CD4-positive, CD25-positive, alpha-beta regulatory T cell (primary cell): ENCODE results near the gene CELSR3. TPM values are rescaled to one million over a fixed set of nuclear protein-coding genes. Genes with fewer than 3 reads are reported as not detected.

ENCODE experiments used
- ATAC-seq, 2 donors: fragments of 150-1000 bp; cut with Tn5 transposase; one replicate each; pipeline ENCODE4 v1.10.0; 2021; ENCODE audit warnings: low read depth in 2 of 2, moderate number of reproducible peaks in 2 of 2, moderate library complexity in 1 of 2
- DNase-seq, 3 donors: peaks; one replicate each; pipeline versions ENCODE4 v3.0.0 to v3.0.0-alpha.2; 2012 to 2022; ENCODE audit warnings: mixed read lengths in 1 of 3
- H3K27ac ChIP-seq: one replicate; pipeline ENCODE4 v1.7.0; 2013; ENCODE audit warnings: mild to moderate bottlenecking, low read length; ENCODE audit not compliant: insufficient read depth, poor library complexity, severe bottlenecking
- H3K27me3 ChIP-seq: one replicate; pipeline ENCODE4 v1.7.0; 2013; ENCODE audit warnings: low read length; ENCODE audit not compliant: control insufficient read depth, insufficient read depth
- H3K36me3 ChIP-seq: one replicate; pipeline ENCODE4 v1.7.0; 2013; ENCODE audit warnings: mild to moderate bottlenecking, low read length, moderate library complexity; ENCODE audit not compliant: control insufficient read depth, insufficient read depth
- H3K4me1 ChIP-seq: 2 replicates; pipeline ENCODE4 v1.7.0; 2013; ENCODE audit warnings: mild to moderate bottlenecking, low read length; ENCODE audit not compliant: insufficient read depth, control insufficient read depth, poor library complexity, severe bottlenecking
- H3K4me3 ChIP-seq: one replicate; pipeline ENCODE4 v1.7.0; 2013; ENCODE audit warnings: low read depth, mild to moderate bottlenecking, low read length, moderate library complexity
- H3K9me3 ChIP-seq, 2 experiments: 1 replicate in 1 of 2; 2 replicates in 1 of 2; pipeline ENCODE4 v1.7.0; 2013; ENCODE audit warnings: low read length in 2 of 2, mild to moderate bottlenecking in 1 of 2, moderate library complexity in 1 of 2; ENCODE audit not compliant: control insufficient read depth in 2 of 2
- H3K27ac Mint-ChIP-seq, 3 donors: one replicate each; pipeline ENCODE4 v1.8.0; 2020 to 2022; ENCODE audit warnings: mild to moderate bottlenecking in 3 of 3, mixed read lengths in 3 of 3, moderate library complexity in 2 of 3
- H3K27me3 Mint-ChIP-seq: one replicate; pipeline ENCODE4 v1.8.0; 2022; ENCODE audit warnings: mild to moderate bottlenecking, mixed read lengths
- H3K36me3 Mint-ChIP-seq: one replicate; pipeline ENCODE4 v1.8.0; 2020; ENCODE audit warnings: mixed read lengths
- H3K4me1 Mint-ChIP-seq, 4 donors: one replicate each; pipeline ENCODE4 v1.8.0; 2020 to 2022; ENCODE audit warnings: mixed read lengths in 4 of 4, mild to moderate bottlenecking in 1 of 4
- H3K4me3 Mint-ChIP-seq, 4 donors: one replicate each; pipeline ENCODE4 v1.8.0; 2020 to 2022; ENCODE audit warnings: mild to moderate bottlenecking in 4 of 4, mixed read lengths in 4 of 4, moderate library complexity in 3 of 4
- H3K9me3 Mint-ChIP-seq, 7 donors: one replicate each; pipeline ENCODE4 v1.8.0; 2020 to 2022; ENCODE audit warnings: mixed read lengths in 7 of 7, mild to moderate bottlenecking in 3 of 7, moderate library complexity in 2 of 7
- polyA plus RNA-seq, 4 donors: library from polyadenylated mRNA; unstranded; fragments of 300-500 nt; fragmentation: Illumina TruSeq; gene quantifications; one replicate each; pipeline ENCODE4 v1.2.3, GENCODE V29; 2021
- total RNA-seq: library from RNA; stranded (reverse); gene quantifications from one replicate; pipeline ENCODE4 v1.2.3, GENCODE V29; 2022

The CELSR3 gene
- total and polyA plus RNA-seq, 5 donors from 2014 or later: 0.31 to 8.8 (median 0.39) TPM

DNA sequence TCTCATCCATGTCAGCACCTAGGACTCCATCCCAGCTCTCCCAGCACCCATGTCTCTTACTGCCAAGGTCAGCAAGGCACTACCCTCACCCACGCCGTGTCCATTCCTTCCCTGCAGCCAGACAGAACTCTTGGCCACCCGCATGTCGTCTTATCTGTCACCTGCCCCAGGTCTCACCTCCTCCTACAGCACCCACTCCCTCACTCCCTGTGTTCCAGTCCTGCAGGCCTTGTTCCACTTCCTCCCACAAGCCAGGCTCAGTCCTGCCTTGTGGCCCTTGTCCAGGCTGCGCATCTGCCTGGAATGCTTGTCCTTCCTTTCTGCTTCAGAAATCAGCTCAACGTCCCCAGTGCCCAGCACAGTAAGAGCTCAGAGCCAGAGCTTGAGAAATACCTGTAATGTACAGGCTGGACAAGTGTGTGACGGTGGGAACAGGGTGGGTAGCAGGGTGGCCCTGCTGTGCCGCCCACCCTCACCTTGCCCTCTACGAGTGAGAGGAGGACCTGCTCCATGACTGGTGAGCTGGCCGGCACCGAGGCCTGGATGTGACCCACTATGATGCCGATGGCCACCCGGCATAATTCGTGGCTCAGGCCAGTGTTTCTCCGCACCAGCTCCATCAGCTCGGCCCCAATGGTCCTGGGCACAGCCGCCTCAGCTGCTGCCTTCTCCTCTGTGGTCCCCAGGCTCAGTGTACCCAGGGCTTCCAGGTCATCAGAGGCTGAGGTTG is 18.3 kb upstream of the CELSR3 start:
- Histone ChIP-seq H3K4me3 (no peak overlapping the region), H3K27ac (no peak overlapping the region), H3K36me3 (peaks cover 22% of the 10 kb centered on the region), H3K4me1 (peaks cover 26% of the 10 kb centered on the region), H3K27me3 (no peaks in the 10 kb centered on the region), H3K9me3 (no peaks in the 10 kb centered on the region)
- ATAC-seq: no peak
- no peak for DNase-seq
- peak overlapping the region in 1 of 4 donors; percentile 41 for H3K4me3 Mint-ChIP-seq
- H3K36me3 Mint-ChIP-seq: peaks cover 22% of the 10 kb centered on the region
- no peaks in the 10 kb centered on the region for H3K9me3 Mint-ChIP-seq
- peaks cover 0 to 44% (median 21%) of the 10 kb centered on the region in 4 donors for H3K4me1 Mint-ChIP-seq
- peak overlapping the region in 2 of 3 donors; percentile 72 to 87 for H3K27ac Mint-ChIP-seq
- no peaks in the 10 kb centered on the region for H3K27me3 Mint-ChIP-seq

DNA sequence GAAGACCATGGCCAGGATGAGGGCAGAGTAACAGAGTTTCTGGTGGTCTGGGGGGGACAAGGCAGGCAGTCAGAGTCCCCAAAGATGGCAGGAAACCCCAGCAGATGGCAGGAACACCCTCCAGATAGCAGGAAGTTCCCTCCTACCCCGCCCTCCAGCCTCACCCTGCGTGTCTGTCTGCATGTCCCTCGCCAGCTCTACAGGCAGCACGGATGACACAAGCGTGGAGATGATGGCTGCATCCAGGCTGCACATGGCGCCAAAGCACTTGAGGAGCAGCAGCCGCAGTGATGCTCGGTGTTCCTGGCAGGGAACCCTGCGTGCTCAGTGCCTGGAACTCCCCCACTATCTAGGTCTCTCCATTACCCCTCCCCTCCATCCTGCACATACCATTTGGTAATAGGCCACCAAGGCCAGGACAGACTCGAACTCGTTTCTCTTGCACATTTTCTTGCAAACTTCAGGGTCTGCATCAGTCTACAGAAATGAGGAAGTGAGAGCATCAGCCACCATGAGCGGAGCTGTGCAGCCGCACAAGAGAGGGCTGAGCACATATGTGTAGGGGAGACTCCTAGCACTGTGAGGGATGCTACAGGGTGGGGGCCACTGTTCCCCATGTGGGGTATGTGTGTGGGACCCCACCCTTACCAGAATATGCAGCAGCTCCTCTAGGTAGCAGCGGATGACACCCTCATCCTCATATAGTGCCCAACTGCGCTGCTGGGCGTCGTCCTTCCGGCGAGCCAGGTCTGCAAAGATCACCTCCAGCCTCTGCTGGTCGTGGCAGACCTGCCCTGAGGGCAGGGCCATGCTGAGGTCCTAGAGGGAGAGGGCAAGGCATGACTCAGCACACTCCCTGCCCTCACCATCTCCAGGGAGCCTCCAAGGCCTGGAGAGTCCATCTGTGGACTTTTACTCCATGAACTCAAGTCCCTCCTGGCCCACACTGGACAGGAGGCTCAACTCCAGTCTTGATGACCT is 17.0 kb upstream of the CELSR3 start:
- peak overlapping the region in 1 of 4 donors; percentile 22 for H3K4me3 Mint-ChIP-seq
- H3K4me1 ChIP-seq: peaks cover 18% of the 10 kb centered on the region
- H3K4me3 ChIP-seq: no peak overlapping the region
- ATAC-seq: no peak
- H3K27ac ChIP-seq: no peak overlapping the region
- H3K36me3 ChIP-seq: peaks cover 22% of the 10 kb centered on the region
- no peaks in the 10 kb centered on the region for H3K27me3 Mint-ChIP-seq
- H3K36me3 Mint-ChIP-seq: peaks cover 22% of the 10 kb centered on the region
- peak overlapping the region in 1 of 3 donors; percentile 72 for H3K27ac Mint-ChIP-seq
- no peaks in the 10 kb centered on the region for H3K27me3 ChIP-seq
- no peaks in the 10 kb centered on the region for H3K9me3 ChIP-seq
- peak in 1 of 3 donors; percentile 50 for DNase-seq
- H3K4me1 Mint-ChIP-seq: peaks cover 0 to 38% (median 18%) of the 10 kb centered on the region in 4 donors
- H3K9me3 Mint-ChIP-seq: no peaks in the 10 kb centered on the region

DNA sequence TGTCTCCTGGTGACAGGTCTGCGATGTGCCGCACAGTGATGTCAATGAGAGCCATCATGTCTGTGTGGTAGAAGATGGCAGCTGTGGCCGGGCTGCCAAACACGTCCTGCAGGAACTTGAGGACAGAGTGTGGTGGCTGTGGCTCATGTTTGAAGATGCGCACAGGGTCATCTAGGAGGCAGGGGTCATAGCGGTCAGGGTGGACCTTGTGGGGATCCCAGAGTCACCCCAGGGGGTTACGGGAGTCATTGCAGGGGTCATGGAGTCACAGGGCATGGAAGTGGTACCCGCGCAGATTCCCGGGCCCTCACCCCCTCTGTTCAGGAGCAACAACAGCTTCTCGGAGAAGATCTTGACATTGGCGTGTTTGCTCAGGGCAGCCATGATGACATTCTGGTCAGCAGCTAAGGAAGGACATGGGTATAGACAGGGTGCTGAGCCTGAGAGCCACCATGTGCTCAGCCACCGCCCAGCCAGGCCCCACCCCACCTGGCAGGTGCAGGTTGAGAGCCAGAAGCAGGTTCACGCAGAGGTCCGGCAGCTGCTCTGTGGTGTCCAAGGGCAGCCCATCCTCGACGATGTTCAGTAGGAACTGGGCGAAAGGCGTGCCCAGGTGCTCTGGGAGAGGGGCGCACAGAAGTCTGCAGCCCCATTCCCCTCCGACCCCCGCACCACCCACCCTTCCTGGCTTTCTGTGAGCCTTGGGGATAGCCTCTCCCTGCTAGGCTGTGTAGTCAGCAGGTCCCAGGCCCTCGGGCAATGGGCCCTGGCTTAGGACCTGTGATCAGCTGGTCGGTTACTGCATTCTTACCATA is 16.1 kb upstream of the CELSR3 start:
- H3K27ac ChIP-seq: no peak overlapping the region
- H3K4me3 Mint-ChIP-seq: peak overlapping the region in 1 of 4 donors; percentile 22
- peaks cover 24% of the 10 kb centered on the region for H3K36me3 Mint-ChIP-seq
- peaks cover 22% of the 10 kb centered on the region for H3K36me3 ChIP-seq
- H3K9me3 Mint-ChIP-seq: no peaks in the 10 kb centered on the region
- ATAC-seq (no peak), DNase-seq (no peak)
- no peaks in the 10 kb centered on the region for H3K27me3 ChIP-seq
- no peak overlapping the region for H3K4me3 ChIP-seq
- H3K4me1 ChIP-seq: peaks cover 9% of the 10 kb centered on the region
- peaks cover 0 to 30% (median 12%) of the 10 kb centered on the region in 4 donors for H3K4me1 Mint-ChIP-seq
- no peaks in the 10 kb centered on the region for H3K27me3 Mint-ChIP-seq
- H3K27ac Mint-ChIP-seq: peak overlapping the region in 1 of 3 donors; percentile 25
- no peaks in the 10 kb centered on the region for H3K9me3 ChIP-seq

DNA sequence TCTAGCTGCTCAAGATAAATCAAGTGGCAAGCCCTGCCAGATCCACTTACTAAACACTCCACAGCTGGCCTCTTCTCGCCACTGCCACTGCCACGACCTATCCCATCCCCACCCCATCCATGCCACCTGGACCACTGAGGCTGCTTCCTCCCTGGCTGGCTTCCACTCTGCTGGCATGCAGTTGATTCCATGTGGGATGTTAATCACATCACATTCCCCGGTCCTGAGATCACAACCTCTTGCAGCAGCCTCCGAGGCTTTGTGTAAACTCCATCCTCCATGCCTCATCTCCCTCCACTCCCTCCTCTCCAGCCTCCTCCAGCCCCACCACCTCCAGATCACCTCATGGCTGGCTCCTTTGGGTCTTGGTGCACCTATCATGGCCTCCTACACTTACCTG is 15.4 kb upstream of the CELSR3 start:
- Histone ChIP-seq H3K4me3 (no peak overlapping the region), H3K27ac (no peak overlapping the region), H3K27me3 (no peaks in the 10 kb centered on the region), H3K9me3 (no peaks in the 10 kb centered on the region), H3K4me1 (peaks cover 4% of the 10 kb centered on the region), H3K36me3 (peaks cover 22% of the 10 kb centered on the region)
- no peak for DNase-seq
- ATAC-seq: no peak
- H3K4me1 Mint-ChIP-seq: peaks cover 0 to 23% (median 10%) of the 10 kb centered on the region in 4 donors
- H3K27me3 Mint-ChIP-seq: no peaks in the 10 kb centered on the region
- H3K9me3 Mint-ChIP-seq: no peaks in the 10 kb centered on the region
- peak overlapping the region in 1 of 3 donors; percentile 79 for H3K27ac Mint-ChIP-seq
- H3K4me3 Mint-ChIP-seq: no peak overlapping the region
- peaks cover 26% of the 10 kb centered on the region for H3K36me3 Mint-ChIP-seq

DNA sequence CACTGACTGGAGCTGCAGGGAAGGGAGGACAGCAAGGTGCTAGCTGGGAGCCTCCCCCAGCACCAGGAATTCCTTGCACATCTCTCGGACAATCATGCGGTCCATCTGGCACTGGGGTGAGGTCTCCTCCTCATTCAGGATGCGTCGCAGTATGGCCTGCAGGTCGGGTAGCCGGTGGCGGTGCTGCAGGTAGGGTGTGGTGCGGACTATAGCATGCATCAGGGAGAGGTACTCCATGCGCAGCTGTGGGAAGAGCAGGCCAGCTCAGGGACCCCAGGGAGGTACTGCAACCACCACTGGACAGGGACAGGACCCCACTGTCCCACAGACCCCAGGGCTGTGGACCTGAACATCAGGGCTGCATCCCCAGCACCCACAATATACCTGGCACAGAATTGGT is 11.8 kb upstream of the CELSR3 start:
- Mint-ChIP-seq H3K27me3 (no peaks in the 10 kb centered on the region), H3K9me3 (no peaks in the 10 kb centered on the region), H3K4me3 (no peak overlapping the region), H3K36me3 (peaks cover 20% of the 10 kb centered on the region), H3K27ac (no peak overlapping the region), H3K4me1 (peaks cover 0 to 4% (median under 1%) of the 10 kb centered on the region in 4 donors)
- peak in 1 of 2 donors; percentile 16 for ATAC-seq
- peaks cover 2% of the 10 kb centered on the region for H3K4me1 ChIP-seq
- H3K27ac ChIP-seq: no peak overlapping the region
- H3K9me3 ChIP-seq: no peaks in the 10 kb centered on the region
- no peak overlapping the region for H3K4me3 ChIP-seq
- no peak for DNase-seq
- no peaks in the 10 kb centered on the region for H3K27me3 ChIP-seq
- peaks cover 4% of the 10 kb centered on the region for H3K36me3 ChIP-seq

DNA sequence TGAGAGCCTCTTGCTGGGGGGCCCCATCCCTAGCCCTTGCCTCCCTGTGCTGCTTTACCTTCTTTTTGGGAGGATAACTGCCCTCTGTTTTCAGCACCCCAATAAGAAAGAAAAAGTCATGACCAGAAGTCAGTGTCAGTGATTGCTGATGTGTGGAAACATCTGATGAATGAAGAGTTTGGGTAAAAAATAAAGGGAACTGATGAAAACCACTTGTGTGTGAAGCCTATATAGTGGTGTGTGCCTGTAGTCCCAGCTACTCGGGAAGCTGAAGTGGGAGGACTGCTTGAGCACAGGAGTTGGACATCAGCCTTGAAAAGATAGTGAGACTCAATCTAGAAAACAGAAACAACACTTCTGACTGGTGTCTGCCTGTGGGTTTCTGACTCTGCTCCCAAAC is 9.8 kb upstream of the CELSR3 start:
- DNase-seq: no peak
- Mint-ChIP-seq H3K4me3 (peak overlapping the region in 1 of 4 donors; percentile 5), H3K36me3 (peaks cover 14% of the 10 kb centered on the region), H3K27ac (peak overlapping the region in 1 of 3 donors; percentile 52), H3K27me3 (no peaks in the 10 kb centered on the region), H3K4me1 (no peaks in the 10 kb centered on the region), H3K9me3 (no peaks in the 10 kb centered on the region)
- H3K27me3 ChIP-seq: no peaks in the 10 kb centered on the region
- no peaks in the 10 kb centered on the region for H3K9me3 ChIP-seq
- H3K36me3 ChIP-seq: no peaks in the 10 kb centered on the region
- H3K27ac ChIP-seq: no peak overlapping the region
- no peak overlapping the region for H3K4me3 ChIP-seq
- ATAC-seq: no peak
- no peaks in the 10 kb centered on the region for H3K4me1 ChIP-seq

DNA sequence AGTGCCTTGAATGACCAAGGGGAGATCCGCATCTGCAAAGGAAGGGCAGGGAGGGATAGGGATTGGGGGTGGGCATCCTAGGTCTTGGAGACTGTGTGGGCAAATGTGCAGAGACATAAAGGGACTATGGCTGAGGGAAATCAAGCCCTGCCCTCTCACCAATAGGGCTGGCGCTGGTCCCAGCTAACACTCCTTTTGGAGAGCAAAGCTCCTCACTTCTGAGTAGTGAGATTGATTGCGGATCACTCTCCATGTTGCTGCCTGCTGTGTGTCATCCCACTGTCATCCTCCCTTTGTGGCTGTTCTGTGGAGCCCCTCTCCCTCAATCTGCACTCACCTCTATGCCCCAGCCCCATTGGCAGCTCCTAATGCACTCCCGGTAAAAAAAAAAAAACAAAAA is 2.2 kb upstream of the CELSR3 start:
- no peaks in the 10 kb centered on the region for H3K27me3 ChIP-seq
- no peak for ATAC-seq
- H3K27ac Mint-ChIP-seq: no peak overlapping the region
- H3K27me3 Mint-ChIP-seq: peaks cover 12% of the 10 kb centered on the region
- H3K4me3 Mint-ChIP-seq: peak overlapping the region in 2 of 4 donors; percentile 87 to 97
- peaks cover 0 to 23% (median 11%) of the 10 kb centered on the region in 4 donors for H3K4me1 Mint-ChIP-seq
- peaks cover 0 to 2% (median 0%) of the 10 kb centered on the region in 7 donors for H3K9me3 Mint-ChIP-seq
- H3K4me3 ChIP-seq: no peak overlapping the region
- H3K36me3 ChIP-seq: no peaks in the 10 kb centered on the region
- no peak for DNase-seq
- H3K4me1 ChIP-seq: peaks cover 34% of the 10 kb centered on the region
- no peak overlapping the region for H3K27ac ChIP-seq
- no peaks in the 10 kb centered on the region for H3K9me3 ChIP-seq
- peaks cover 3% of the 10 kb centered on the region for H3K36me3 Mint-ChIP-seq
